HG02623 (cell line): Measurements from ENCODE around the gene COX15.
"Not testable (repeated sequence)": the region's sequence is repeated elsewhere in the genome, so short reads cannot be mapped to it uniquely, and the experiment has no call there.

ENCODE experiments used
- ATAC-seq: cut with Tn5 transposase; IDR thresholded peaks from one replicate; pipeline ENCODE4 v1.9.1; 2021; ENCODE audit warnings: moderate library complexity; ENCODE audit not compliant: unreplicated experiment

Gene COX15

DNA sequence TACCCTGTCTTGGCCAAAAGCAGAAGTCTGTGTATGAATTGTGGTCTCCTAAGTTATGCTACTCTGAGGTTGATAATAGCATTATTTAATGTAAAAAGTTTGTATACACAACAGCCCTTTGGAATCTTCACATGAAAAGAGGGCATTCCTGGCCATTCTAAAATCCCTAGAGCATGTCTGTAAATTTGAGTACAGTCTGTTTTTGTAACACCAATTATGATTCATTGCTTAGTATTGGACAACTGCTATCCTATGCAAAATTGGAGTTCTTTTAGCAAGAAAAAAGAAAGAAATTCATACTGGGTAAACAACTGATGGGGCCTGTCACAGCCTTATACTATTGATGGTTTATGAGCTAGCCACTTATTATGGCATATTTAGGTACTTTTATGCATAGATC, 10.3 kb upstream of the COX15 start:
- no peak for ATAC-seq

DNA sequence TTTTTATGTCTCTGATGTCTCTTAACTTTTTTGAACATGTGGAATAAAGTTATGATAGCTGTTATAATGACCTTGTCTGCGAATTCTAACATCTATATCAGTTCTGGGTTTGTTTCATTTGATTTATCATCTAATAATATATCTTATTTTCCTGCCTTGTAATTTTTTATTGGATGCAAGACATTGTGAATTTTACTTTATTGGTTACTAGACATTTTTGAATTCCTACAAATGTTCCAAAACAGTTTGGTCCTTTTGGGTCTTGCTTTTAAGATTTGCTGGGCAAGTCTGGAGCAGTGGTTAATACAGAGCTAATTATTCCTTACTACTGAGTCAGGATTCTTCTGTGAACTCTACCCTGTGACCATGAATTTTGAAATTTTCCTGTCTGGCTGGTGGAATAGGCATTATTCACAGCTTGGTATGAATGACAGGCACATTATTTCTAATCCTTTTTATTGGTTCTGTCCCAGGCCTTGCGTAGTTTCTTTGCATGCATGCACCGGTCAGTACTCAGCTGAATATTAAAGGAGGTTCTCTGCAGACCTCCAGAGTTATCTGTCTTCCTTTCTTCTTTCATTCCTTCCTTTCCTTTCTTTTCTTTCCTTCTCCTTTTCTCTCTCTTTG, 9.1 kb upstream of the COX15 start:
- ATAC-seq, result no peak

DNA sequence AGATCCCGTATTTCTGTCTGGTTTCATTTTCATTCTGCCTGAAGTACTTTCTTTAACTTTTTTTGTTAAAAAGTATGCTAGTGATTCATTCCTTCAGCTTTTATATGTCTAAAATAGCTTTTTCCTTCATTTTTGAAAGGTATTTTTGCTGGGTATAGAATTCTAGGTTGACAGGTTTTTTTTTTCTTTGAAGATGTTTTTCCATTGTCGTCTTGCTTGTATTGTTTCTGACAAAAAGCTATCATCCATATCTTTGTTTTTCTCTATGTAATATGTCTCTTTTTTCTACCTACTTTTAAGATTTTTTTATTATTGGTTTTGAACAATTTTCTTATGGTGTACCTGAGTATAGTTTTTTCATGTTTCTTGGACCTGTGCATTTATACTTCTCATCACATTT, 8.3 kb upstream of the COX15 start:
- no peak for ATAC-seq

DNA sequence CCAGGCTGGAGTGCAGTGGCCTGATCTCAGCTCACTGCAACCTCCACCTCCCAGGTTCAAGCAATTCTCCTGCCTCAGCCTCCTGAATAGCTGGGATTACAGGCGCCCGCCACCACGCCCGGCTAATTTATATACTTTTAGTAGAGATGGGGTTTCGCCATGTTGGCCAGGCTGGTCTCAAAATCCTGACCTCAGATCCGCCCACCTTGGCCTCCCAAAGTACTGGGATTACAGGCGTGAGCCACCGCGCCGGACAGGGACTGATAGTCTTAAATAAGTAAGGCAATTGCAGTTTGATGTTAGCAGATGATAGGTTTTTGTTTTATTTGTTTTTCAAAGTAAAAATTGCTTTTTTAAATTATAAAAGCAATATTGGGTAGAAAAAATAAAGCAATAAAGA, 2.2 kb upstream of the COX15 start:
- ATAC-seq, result not testable (repeated sequence)

DNA sequence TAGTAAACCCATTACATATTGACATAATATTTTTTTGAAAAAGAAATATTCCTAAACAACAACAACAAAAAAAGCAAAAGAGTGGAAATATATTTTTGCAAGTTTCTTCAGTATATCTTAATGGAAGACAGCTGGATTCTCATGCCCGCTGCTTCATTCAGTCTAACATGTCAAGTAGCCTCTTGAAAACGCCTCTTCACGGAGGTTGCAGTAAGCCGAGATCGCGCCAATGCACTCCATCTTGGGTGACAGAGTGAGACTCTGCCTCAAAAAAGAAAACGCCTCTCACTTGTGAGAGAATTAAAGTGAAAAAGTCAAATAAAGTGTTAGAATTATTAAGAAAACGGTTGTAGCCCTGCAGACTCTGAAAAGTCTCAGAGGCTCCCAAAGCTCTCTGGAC, 1.4 kb upstream of the COX15 start:
- no peak for ATAC-seq

DNA sequence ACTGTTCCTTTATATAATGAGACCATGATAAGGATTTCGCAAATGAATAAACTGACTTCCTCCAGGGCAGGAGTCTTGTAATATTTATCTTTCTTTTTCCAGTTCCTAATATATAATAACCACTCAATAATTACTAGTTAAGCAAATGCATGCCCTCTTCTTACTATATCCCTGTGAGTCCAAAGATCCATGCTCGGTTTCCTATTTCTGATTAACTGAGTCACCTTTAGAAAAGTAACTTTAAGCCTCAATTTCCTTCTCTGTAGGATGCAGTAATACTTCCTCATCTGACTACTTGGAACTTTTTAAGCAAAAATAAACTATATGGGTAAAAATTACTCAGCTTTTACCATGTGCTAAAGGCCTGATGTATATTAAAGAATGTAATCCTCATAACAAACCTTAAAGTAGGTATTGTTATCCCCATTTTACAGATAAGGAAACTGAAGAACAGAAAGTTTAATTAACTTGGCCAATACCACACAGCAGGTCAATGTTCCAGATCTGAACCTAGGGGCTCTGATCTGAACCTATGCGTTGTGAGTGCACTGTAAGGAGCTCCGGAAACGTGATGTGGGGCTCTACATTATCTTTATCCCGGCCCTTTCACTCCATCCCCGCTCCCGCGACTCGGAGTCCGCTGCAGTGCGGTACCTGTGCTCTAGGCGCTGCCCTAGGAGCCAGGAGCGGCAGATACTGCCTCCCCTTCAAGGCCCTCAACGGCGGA, 458 bp downstream of the COX15 start:
- peak; percentile 22 for ATAC-seq

DNA sequence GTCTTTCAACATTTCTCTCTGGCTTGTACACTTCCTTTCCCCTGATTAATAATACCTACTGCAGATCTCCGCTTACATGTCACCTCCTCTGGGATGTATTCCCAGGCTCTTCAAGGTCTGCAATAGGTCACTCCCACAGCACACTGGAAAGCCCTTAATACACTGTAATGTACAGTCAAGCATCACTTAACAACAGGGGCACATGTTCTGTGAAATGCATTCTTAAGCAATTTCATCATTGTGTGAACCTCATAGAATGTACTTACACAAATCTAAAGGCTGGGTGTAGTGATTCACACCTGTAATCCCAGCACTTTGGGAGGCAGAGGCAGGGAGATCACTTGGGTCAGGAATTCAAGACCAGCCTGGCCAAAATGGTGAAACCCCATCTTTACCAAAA, 1.9 kb downstream of the COX15 start:
- ATAC-seq, result no peak

DNA sequence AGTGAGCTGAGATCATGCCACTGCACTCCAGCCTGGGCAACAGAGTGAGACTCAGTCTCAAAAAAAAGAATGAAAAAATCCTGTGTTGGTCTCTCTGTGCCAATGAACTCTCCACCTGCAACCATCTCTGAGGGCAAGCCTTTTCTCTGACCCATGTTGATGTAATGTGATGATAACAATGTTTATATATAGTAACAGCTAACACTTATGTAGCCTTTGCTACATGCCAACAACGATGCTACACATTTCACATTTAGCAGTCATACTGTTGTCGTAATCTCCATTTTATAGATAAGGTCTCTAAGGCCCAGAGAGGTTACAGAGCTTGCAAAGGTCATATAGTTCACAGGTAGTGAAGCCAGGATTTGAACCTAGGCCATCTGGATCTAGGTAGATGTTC, 11.5 kb downstream of the COX15 start:
- ATAC-seq, result no peak

DNA sequence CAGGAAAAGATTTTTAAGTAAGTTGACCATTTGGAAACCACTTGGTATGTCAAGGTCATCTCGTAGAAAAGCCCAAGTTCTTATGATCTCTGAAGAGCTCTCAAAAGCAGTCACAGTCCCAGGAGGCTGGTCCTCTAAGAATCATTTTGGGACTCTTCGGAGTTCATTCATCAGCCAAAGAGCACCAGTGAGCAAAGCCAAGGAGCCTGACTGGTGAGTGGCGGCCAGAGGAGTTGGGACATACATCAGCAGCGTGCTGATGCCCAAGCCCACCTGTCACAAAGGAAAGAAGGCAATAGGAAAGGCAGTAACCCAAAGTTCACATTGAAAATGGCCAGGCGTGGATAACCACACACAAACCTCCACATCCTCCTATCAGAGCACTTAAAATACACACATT, 17.5 kb downstream of the COX15 start:
- no peak for ATAC-seq

DNA sequence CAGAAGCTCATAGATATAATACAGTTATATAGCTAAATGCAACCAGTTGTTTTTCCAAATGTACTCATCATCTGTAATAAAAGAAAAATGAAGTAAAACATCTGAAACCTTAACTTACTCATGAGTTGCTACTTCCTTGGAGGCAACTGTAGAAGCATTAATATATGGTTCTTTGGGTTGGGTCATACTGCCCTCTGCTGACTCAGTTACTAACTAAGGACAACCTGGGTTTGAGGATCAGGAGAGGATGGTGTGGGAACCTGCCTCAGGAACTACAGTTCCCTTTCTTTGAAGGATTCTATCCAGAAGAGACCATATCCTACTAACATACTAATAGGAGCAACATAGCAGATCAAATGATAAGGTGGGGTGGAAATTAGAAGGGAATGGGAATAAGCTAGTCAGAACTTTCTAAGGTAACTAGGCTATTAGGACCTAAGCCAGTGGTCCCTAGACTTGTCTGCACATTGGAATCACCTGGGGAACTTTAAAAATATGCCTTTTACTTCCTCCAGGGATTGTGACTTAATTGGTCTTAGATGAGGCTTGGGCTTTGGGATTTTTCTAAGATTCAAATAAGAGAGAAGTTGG, 20.7 kb downstream of the COX15 start:
- ATAC-seq, result peak; percentile 66

DNA sequence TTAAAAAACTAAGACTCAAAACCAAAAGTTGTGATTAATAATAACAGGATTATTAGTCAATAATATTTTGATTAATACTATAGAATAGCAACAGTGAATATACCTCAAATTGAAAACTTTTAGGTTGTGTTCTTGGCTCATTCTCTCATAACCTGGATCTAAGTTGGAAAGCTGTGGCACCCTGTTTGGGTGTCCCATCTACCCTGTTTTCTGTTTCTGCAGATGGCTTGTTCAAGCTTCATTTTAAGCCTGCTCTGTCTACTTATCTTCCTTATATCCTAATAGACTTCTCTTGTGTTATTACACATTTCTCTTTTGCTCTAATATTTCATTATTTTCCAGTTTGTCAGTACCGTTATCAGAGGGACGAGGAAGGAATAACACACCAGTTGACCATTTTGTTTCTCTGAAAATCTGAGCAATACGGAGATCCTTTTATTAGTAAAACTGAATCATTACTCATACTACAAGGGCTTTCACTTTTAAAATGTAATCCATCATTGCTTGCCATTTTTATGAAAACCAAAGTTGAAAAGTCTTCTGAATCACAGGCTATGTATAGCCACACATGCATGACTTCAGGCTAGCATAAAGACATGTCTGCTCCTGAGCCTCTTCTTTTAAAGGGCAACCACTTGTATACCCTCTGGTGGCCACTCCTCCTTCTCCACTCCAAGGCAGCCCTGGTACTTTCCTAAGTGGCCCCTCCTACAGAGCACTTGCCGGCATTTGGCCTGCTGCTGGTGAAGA, 22.3 kb downstream of the COX15 start:
- peak; percentile 47 for ATAC-seq

DNA sequence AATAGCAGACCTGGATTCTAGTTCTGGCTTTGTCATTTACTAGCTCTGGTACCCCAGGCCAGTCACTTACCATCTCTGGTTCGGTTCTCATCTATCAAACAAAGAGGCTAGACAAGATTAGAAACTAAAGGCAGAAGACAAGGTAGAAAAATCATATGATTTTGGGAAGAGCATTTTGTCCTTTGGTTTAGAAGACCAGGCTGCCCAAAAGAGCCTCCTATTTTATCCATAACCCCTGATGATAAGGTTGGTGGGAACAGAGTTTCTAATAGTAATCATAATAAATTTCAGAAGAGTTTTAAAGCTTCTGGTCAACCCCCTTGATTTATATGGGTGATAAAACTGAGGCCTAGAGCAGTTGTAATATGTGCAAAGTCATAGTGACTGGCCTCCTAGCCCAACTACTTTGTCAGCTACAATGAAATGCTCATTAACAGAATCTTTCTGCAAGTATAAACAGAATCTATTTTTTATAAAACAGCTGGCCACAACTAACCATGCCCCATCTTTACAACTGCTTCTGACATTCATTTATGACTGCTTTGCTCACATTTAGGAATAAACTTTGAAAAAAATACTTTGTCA, 23.4 kb downstream of the COX15 start:
- no peak for ATAC-seq

DNA sequence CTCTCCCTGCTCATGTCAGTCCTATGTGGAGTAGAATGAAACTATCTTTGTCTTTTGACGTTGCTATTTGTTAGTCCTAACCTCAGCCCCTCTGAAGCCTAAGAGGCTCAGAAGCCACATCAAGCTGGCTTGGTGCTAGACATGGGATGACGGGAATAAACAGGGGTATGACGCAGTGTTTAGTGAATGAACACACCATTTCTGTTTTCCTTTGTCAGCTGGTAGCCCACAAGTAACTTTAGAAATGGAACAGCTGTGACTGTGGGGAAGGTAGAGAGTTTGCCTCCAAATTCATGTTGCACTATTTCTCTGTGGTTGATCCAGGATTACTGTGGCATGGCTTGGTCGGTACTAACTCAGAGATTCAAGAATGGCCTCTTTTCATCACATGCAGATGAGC, 31.3 kb downstream of the COX15 start:
- ATAC-seq, result no peak

DNA sequence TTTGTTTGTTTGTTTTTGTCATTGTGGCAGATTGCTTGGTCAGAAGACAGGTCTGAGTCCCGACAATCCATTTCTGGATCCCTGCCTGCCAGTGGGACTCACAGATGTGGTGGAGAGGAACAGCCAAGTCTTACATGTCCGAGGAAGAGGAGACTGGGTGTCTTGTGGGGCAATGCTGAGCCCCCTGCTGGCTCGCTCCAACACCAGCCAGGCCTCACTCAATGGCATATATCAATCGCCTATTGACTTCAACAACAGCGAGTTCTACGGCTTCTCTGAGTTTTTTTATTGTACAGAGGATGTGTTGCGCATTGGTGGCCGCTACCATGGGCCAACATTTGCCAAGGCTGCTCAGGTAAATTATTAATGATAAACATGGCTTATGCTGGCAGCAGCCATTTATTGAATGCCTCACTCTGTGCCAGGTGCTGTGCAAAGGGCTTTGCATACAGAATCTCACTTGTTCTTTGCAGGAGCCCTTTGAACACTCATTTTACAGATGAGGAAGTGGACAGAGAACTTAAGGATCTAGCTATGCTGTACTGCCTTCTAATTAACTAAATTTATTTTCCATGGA, 33.3 kb downstream of the COX15 start:
- ATAC-seq, result no peak

DNA sequence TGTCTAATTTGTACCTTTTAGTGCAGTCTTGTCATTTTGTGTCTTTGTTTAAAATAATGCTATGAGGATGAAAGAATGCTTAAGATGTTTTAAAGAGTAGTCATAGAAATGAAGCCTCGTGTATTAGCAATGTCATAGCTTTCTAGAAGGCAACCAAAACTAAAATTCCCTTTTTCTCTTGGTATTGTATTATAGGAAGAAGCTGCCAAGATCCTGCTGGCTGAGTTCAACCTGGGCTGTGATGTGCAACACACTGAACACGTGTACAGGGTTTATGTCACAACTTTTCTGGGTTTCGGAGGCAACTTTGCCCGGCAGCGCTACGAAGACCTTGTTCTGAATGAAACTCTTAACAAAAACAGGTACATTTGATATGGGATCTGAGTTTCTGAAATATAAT, 36.2 kb downstream of the COX15 start:
- no peak for ATAC-seq

DNA sequence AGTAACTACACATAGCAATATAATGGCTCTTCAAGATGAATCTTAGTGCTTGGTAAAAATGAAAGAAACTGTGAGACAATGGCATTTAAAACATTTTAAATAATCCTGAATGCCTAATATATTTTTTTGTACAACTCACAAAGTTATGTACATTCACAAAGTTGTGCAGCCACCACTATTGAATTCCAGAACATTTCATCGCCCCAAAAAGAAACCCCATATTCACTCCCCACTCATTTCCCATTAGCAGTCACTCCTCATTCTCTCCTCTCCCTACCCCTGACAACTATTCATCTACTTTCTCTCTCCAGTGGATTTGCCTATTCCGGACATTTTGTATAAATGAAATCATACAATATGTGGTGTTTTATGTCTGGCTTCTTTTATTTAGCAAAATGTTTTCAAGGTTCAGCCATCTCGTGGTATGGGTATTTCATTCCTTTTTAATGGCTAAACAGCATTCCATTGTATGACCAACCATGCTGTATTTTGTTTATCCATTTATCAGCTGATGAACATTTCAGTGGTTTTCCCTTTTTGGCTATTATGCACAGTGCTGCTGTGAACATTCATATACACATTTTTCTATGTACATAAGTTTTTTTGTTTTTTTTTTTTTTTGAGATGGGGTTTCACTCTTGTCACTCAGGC, 37.9 kb downstream of the COX15 start:
- no peak for ATAC-seq

DNA sequence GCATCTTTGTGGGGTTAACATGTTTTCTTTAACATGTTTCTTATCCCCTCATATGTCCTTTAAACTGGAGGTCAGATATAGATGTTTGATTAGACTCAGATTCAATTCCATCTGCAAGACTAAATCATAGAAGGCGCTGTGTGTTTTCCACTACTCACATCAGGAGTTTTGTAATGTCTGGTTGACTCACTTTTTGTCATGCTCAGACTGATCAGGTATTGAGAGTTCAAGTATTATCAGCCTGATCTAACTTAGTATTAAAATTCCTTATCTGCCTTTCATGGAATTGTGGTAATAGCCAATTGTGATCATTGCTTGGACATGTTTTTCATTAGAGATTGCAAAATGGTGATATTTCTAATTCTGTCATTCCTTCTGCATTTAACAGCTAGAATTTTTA, 42.5 kb downstream of the COX15 start:
- ATAC-seq, result no peak

DNA sequence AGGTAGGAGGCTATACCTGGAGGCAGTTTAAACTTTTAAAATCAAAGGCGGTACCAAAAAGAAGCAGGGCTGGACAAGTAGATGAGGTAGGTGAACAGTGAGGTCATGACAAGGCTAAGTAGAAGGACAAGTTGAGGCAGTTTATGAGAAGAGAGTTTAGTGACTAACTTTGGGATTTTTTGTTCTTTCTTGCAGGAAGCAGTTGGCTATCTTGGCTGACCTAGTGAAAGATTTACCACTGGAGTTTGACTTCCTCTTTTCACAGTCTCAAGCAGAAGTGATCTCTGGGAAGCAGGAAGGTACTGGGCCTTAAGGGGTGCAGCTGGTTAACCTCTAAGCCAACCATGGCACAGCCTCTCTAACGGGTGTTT, 46.3 kb downstream of the COX15 start:
- peak; percentile 90 for ATAC-seq

DNA sequence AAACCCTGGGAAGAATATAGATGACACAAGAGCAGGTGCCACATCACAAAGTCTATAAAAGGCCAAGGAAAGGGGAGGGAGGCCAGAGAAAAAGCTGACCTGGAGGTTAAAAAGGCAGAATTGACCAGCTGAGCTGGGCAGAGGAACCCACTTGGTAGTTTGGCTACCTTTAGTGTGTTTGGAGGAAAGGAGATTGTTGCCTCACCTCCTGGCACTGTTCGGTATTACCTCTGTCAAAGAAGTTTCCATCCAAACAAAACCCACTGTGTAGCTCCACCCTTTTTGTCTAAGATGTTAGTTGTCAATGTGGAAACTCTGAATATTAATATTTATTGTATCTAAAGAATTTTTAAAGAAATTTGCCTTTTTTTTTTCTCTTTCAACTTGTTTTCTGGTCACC, 49.2 kb downstream of the COX15 start:
- no peak for ATAC-seq
